Immature natural killer cell (primary cell): ENCODE measurements around the gene ERMP1. TPM values are rescaled to one million over a fixed set of nuclear protein-coding genes. Genes with fewer than 3 reads are reported as not detected.

Source experiments
- DNase-seq, 3 donors: peaks; one replicate each; pipeline ENCODE4 v3.0.0; 2022; ENCODE audit warnings: mixed read lengths in 1 of 3
- H3K27ac Mint-ChIP-seq, 6 donors: one replicate each; pipeline ENCODE4 v1.8.0; 2020; ENCODE audit warnings: mixed read lengths in 6 of 6, mild to moderate bottlenecking in 5 of 6, inconsistent platforms in 4 of 6, moderate library complexity in 3 of 6
- H3K27me3 Mint-ChIP-seq, 3 donors: one replicate each; pipeline ENCODE4 v1.8.0; 2020 to 2021; ENCODE audit warnings: low read depth in 3 of 3, mild to moderate bottlenecking in 3 of 3, mixed read lengths in 3 of 3, moderate library complexity in 3 of 3, inconsistent platforms in 1 of 3
- H3K36me3 Mint-ChIP-seq, 3 donors: one replicate each; pipeline ENCODE4 v1.8.0; 2020; ENCODE audit warnings: mixed read lengths in 3 of 3, inconsistent platforms in 2 of 3, mild to moderate bottlenecking in 2 of 3
- H3K4me1 Mint-ChIP-seq, 2 donors: one replicate each; pipeline ENCODE4 v1.8.0; 2020; ENCODE audit warnings: inconsistent platforms in 2 of 2, mild to moderate bottlenecking in 2 of 2, mixed read lengths in 2 of 2, moderate library complexity in 1 of 2
- H3K4me3 Mint-ChIP-seq, 5 donors: one replicate each; pipeline ENCODE4 v1.8.0; 2020; ENCODE audit warnings: mild to moderate bottlenecking in 5 of 5, mixed read lengths in 5 of 5, inconsistent platforms in 3 of 5, moderate library complexity in 3 of 5
- H3K9me3 Mint-ChIP-seq, 6 donors: one replicate each; pipeline ENCODE4 v1.8.0; 2020; ENCODE audit warnings: mild to moderate bottlenecking in 6 of 6, mixed read lengths in 6 of 6, inconsistent platforms in 4 of 6, moderate library complexity in 3 of 6
- polyA plus RNA-seq, 3 donors: library from polyadenylated mRNA; unstranded; fragments of 300-500 nt; fragmentation: Illumina TruSeq; gene quantifications; one replicate each; pipeline ENCODE4 v1.2.3, GENCODE V29; 2021

ERMP1 gene
- polyA plus RNA-seq, 3 donors from 2014 or later = 19.6 to 54.2 (median 31.0) TPM

- DNase-seq = no peak
- Mint-ChIP-seq H3K27me3 (no peaks in the 10 kb centered on the region), H3K4me3 (no peak overlapping the region), H3K9me3 (no peaks in the 10 kb centered on the region), H3K27ac (peak overlapping the region in 2 of 6 donors; percentile 33 to 51), H3K36me3 (peaks cover 6 to 26% (median 24%) of the 10 kb centered on the region in 3 donors), H3K4me1 (no peaks in the 10 kb centered on the region)
These were observed 96.2 kb downstream of the ERMP1 start for GRCh38 chr9:5736563-5737346.

GRCh38 chr9:5735072-5735471 lies 97.8 kb downstream of the ERMP1 start:
- H3K27ac Mint-ChIP-seq = peak overlapping the region in 1 of 6 donors; percentile 43
- no peak overlapping the region for H3K4me3 Mint-ChIP-seq
- no peaks in the 10 kb centered on the region for H3K4me1 Mint-ChIP-seq
- DNase-seq = no peak
- H3K9me3 Mint-ChIP-seq = no peaks in the 10 kb centered on the region
- no peaks in the 10 kb centered on the region for H3K27me3 Mint-ChIP-seq
- H3K36me3 Mint-ChIP-seq = peaks cover 0 to 21% (median 18%) of the 10 kb centered on the region in 3 donors

Other genes with a start within 250 kb of the ERMP1 start
- gene RIC1, start 204.0 kb downstream of the ERMP1 start, polyA plus RNA-seq = 1 to 10 TPM; 4.9 to 6.3 (median 5.2) TPM
- under 1 TPM in 1 of 3 donors, not detected in 2; 0.27 TPM for gene MLANA, start 57.8 kb upstream of the ERMP1 start, polyA plus RNA-seq
- gene RANBP6, start 182.5 kb upstream of the ERMP1 start, polyA plus RNA-seq = 10 to 100 TPM; 11.9 to 20.7 (median 16.0) TPM